ENCODE data around the gene BPGM. TPM values are rescaled to one million over a fixed set of nuclear protein-coding genes. Genes with fewer than 3 reads are reported as not detected.

Gene BPGM
- total and polyA plus RNA-seq, 3 donors from 2014 or later, result 14.5 to 32.9 (median 15.8) TPM

DNA sequence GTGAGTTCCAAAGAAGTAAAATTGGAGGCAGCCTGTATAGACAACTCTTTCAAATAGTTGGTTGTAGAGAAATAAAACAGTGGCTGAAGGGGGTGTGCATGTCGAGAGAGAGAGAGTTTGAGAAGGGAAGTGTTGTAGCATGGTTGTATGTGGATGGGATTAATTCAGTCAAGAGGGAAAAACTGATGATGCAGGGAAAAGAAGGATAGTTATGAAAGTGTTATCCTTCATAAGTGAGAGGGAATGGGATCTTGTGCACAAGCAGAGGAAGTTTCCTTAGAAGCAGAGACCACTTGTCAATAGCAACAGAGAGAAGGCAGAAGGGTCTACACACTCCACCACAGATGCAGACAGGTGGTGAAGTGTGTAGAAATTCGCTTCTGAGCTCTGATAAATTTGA lies 30.0 kb upstream of the BPGM start:
- H3K4me3 ChIP-seq, result no peak overlapping the region
- DNase-seq, result no peak
- no peaks in the 10 kb centered on the region for H3K9me3 ChIP-seq
- intact Hi-C loops (cut with DNase I; ENCODE audit: low total_unique reads), result no loop called here
- 87 to 88% methylated on average over 2 of the region's 2 CpGs for WGBS, 2 donors
- H3K4me1 ChIP-seq, result no peaks in the 10 kb centered on the region
- H3K27ac ChIP-seq, result no peak overlapping the region
- no peaks in the 10 kb centered on the region for H3K36me3 ChIP-seq (ENCODE audit: low read depth, missing control alignments)
- no peaks in the 10 kb centered on the region for H3K27me3 ChIP-seq
- TF ChIP-seq, protein P1, sequence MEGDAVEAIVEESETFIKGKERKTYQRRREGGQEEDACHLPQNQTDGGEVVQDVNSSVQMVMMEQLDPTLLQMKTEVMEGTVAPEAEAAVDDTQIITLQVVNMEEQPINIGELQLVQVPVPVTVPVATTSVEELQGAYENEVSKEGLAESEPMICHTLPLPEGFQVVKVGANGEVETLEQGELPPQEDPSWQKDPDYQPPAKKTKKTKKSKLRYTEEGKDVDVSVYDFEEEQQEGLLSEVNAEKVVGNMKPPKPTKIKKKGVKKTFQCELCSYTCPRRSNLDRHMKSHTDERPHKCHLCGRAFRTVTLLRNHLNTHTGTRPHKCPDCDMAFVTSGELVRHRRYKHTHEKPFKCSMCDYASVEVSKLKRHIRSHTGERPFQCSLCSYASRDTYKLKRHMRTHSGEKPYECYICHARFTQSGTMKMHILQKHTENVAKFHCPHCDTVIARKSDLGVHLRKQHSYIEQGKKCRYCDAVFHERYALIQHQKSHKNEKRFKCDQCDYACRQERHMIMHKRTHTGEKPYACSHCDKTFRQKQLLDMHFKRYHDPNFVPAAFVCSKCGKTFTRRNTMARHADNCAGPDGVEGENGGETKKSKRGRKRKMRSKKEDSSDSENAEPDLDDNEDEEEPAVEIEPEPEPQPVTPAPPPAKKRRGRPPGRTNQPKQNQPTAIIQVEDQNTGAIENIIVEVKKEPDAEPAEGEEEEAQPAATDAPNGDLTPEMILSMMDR (IDR thresholded peaks at IDR 0.05), result no peak
- no peak for TF ChIP-seq POLR2A (IDR thresholded peaks at IDR 0.05)

DNA sequence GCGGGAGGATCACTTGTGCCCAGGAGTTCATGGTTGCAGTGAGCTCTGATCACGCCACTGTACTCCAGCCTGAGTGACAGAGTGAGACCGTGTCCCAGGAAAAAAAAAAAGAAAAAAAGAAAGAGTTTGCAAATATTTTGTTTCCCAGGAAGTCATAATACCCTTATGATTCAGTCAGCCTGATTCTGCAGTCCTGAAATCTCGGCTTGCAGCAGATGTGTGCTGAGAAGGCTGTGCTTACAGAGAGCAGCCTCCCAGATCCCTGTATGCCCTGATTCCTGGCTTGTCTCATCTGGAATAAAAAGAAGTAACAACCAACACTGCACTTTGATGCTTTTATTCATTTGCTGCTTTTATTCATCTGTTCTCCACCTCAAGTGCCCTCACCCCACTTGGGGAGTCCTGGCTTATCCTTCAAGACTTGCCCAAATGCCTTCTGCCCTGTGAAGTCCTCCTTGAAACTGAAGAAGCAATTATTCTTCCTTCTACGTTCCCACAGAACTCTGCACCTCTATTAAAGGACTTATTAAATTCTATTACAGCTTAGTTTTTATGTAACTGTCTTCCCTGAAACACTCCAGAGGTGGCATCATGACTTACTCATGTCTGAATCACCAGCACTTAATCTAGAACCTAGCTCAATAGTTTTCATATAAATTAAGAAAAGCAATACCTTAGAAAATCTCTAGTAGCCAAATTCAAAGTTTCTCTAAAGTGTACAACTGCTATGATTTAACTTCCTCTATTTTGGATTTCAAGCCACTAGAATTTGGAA lies 27.7 kb upstream of the BPGM start:
- no peaks in the 10 kb centered on the region for H3K4me1 ChIP-seq
- DNase-seq, result no peak
- no peak overlapping the region for H3K27ac ChIP-seq
- H3K9me3 ChIP-seq, result no peaks in the 10 kb centered on the region
- no peaks in the 10 kb centered on the region for H3K27me3 ChIP-seq
- no peak overlapping the region for H3K4me3 ChIP-seq
- WGBS, 2 donors, result 70 to 82% methylated on average over 5 of the region's 5 CpGs
- TF ChIP-seq POLR2A (IDR thresholded peaks at IDR 0.05), result no peak
- TF ChIP-seq, protein P1 (IDR thresholded peaks at IDR 0.05), result no peak
- intact Hi-C loops (cut with DNase I; ENCODE audit: low total_unique reads), result no loop called here
- no peaks in the 10 kb centered on the region for H3K36me3 ChIP-seq (ENCODE audit: low read depth, missing control alignments)

DNA sequence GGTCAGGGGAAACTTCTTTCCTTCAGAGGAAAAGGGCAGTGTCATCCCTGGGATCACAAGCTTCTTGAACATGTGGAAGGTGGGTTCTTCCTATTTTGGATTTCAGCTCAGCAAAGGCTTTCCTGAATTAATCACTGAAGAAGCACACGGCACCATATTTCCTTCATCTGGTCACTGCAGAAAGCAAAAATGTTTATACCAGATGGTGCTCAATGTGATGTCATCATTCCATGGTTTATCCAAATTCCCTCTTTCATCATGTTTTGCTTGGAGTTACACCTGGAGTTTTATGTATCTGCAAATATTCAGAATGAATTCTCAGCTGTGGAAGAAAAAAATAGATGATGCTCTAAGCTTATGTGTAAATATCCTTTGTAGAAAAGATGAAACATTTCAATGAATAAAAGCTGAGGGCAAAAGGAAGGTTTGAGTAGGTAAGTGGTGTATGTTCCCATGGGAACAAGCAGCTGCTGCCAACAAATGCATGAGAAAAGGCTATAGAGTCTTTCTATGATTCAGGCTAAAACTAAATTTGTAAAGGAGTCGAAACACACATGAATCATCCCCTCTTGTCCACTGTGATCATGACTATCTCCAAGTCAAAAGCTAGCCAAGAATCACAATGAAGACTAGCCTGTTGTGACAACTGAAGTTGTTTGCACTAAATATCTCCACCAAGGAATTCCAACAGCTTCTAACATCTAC lies 26.9 kb upstream of the BPGM start:
- no peaks in the 10 kb centered on the region for H3K4me1 ChIP-seq
- WGBS, 2 donors, result 66 to 90% methylated on average over 2 of the region's 2 CpGs
- no peaks in the 10 kb centered on the region for H3K27me3 ChIP-seq
- no peak overlapping the region for H3K27ac ChIP-seq
- no peak for DNase-seq
- TF ChIP-seq, protein P1 (IDR thresholded peaks at IDR 0.05), result no peak
- TF ChIP-seq POLR2A (IDR thresholded peaks at IDR 0.05), result no peak
- intact Hi-C loops (cut with DNase I; ENCODE audit: low total_unique reads), result no loop called here
- no peaks in the 10 kb centered on the region for H3K36me3 ChIP-seq (ENCODE audit: low read depth, missing control alignments)
- no peak overlapping the region for H3K4me3 ChIP-seq
- H3K9me3 ChIP-seq, result no peaks in the 10 kb centered on the region

DNA sequence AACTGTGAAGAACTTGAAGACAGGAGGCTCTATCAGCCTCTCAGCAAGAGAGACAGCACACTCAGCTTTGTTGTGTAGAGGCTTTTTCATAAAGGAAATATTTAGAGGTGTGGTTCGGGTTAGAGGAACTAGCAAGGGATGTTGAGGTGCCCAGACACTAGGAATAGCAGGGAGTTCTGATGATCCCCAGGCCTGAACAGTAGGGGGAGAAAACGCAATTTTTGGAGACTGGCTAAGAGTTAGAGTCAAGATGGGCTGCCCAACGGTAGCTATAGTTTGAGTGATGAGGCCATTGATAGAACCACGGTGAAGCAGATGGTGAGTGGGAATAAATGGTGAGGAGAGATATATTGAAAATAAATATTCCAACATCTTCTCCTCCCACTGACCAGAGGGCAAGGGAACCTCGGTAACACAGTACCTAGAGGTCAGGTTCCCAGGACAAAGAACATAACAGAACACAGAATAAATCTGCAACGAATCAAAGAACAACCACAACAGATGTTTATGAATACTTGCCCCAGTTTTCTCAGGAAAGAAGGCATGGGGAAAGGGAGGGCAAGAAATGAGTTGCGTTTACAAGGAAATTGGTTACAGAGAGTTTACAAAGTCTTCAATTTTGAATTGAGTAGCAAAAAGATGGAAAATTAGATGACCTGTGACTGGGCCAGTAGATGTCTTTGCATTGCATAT lies 24.2 kb upstream of the BPGM start:
- intact Hi-C loops (cut with DNase I; ENCODE audit: low total_unique reads), result no loop called here
- Histone ChIP-seq H3K4me3 (no peak overlapping the region), H3K27me3 (no peaks in the 10 kb centered on the region), H3K4me1 (no peaks in the 10 kb centered on the region), H3K27ac (no peak overlapping the region), H3K9me3 (no peaks in the 10 kb centered on the region), H3K36me3 (ENCODE audit: low read depth, missing control alignments) (no peaks in the 10 kb centered on the region)
- TF ChIP-seq, protein P1 (IDR thresholded peaks at IDR 0.05), result no peak
- WGBS, 2 donors, result 83 to 87% methylated on average over 7 of the region's 7 CpGs
- no peak for DNase-seq
